HG03457 (cell line): ENCODE measurements around the gene SH2D7.

ENCODE experiments used
- ATAC-seq: cut with Tn5 transposase; IDR thresholded peaks from one replicate; pipeline ENCODE4 v1.9.1; 2021; ENCODE audit warnings: moderate number of reproducible peaks; ENCODE audit not compliant: unreplicated experiment

SH2D7 gene

GRCh38 chr15:78077053-78077870 is 15.1 kb upstream of the SH2D7 start, which contains the start of gene TBC1D2B:
TBC1D2B (minus strand) TSS chr15:78077711; CDS start chr15:78077652, 59 bp downstream.
- peak; percentile 50 for ATAC-seq

DNA sequence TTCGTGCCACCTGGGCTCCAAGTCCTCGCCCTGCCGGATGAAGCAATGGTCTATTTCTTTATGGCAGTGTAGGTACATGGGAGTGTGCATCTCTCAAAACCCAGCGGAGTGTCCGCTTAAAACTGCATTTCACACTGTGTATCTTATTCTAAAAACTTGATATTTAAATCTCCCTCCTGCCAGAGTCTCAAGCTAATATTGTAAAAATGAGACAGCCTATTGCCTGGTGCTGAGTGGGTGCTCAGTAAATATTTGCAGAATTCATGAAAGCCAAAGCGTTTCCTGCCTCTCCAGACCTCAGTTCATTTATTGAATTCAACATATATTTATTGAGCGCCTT is 14.5 kb upstream of the SH2D7 start:
- no peak for ATAC-seq

DNA sequence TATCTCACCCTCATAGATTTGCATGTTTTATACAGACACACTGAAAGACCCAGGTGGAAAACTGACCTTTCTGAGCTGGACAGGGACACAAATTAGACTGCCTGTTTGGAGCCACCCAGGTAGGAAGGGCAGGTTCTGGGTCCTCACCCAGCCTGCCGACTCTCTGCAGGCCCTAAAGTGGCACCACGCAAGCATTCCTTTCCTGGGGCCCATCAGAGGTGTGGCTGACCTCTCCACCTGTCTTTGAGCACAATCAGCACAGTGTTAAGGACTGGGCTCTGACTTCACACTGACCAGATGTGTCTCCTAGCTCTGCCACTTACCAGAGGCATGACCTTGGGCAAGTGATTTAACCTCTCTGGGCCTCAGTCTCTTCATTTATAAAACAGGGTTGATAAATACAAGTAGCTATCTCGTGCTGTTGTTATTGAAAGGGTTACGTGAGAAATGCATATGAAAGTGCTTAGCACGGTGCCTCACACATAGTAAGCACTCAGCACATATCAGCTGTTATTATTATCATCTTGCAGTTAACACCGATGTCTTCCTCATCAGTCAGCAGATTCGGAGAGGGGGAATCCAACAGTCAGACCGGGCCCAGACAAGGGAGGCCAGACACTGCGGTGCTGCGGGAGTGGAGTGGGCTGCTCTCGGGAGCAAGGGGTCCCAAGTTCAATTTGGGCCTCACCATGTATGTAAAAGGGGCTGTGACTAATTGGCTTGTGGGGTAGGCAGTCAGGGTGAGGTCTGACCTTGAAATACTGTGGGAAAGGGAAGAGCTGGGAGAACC is 12.9 kb upstream of the SH2D7 start:
- ATAC-seq: no peak

DNA sequence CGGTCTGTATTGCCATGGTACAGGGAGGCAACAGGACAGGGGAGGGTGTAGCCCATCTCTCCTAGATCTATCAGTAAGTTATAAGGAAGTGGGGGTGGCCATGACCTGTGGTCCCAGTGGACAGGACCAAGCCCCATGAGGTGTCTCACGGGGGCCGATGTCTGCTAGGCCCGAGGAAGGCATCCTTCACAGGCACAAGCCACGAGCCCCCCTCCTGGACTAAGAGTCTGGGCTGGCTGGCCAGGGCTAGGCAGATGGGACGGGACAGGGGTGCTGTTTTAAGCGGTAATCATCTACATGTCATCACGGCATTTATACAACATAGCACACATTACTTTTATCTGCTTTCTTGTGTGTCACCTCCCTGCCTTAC is 12.3 kb upstream of the SH2D7 start:
- ATAC-seq: no peak

GRCh38 chr15:78082106-78082742 is 10.1 kb upstream of the SH2D7 start:
- ATAC-seq: no peak

DNA sequence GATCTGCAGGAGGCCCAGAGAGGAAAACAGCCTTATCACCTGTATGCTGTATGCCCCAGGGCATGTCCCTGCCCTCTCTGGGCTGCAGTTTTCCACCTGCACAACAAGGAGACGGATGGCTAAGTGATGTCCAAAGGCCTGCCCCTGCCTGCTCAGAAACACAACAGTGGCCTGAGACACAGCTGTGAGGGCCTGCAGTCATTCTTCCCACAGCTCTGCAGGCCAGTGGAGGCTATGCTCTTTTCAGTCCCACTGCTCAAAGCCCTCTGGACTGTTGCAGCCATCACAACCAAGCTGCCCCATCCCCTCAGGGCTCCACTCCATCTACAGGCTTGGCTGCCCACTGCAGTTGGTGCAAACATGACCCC is 9.6 kb upstream of the SH2D7 start:
- no peak for ATAC-seq

DNA sequence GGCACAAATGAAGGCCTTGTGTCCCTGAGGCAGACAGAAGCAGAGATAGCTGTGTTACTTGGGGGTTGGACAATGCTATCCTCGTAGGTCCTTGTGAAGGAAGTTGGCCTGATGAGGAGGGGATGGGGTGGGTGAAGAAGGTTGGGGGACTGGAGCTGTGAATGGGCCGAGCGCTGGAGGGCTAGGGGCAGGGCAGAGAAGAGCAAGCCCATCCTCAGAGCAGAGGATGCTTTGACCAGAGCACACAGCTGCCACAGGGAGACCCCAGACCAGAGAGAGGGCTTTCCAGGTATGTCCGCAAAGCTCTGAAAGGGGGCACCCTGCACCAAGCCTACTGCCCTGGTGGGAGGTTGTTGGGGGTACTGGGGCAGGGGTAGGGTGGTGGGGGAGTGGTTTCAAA is 9.2 kb upstream of the SH2D7 start:
- ATAC-seq: no peak

DNA sequence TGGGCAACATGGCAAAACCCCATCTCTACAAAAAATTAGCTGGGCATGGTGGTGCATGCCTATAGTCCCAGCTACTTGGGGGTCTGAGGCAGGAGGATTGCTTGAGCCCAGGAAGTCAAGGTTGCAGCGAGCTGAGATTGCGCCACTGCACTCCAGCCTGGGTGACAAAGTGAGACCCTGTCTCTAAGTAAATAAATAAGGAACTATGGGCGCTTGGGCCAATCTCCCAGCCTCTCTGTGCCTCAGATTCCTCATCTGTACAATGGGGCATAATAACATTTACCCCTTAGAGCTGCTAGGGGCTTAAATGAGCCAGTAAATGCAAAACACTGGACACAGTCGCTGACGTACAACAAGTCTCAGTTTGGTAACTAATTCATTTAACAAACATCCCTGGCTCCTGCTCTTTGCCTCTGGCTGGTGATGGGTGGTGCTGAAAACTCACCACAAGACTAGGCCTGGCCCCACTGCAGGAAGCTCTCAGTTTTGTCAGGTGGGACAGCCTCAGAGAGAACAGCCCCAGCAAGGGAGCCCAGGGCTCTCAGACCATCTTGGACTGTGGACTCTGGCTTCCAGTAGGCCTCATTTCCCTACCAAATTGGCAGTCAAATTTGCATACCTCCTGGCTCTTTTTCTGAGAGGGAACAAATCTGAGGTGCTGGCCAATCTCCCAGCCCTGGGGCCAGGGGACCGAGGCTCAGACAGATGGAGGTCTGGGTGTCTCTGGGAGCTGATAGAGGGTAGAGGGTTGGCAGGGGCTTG is 8.5 kb upstream of the SH2D7 start:
- ATAC-seq: no peak

DNA sequence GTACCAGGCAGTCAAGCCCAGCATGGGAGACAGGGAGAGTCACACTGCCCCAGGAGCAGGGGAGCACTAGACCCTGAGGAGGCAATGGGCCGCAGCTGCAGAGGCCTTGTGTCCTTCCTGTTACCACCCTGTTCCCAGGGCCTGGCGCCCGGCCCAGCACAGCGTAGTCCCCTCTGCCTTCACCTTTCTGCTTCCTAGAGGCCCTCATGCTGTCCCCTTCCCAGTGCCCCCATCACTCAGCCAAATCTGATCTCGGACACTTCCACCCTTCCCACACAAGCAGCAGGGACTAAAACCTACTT is 8.0 kb upstream of the SH2D7 start:
- ATAC-seq: no peak

GRCh38 chr15:78085928-78086327 is 6.4 kb upstream of the SH2D7 start:
- no peak for ATAC-seq

DNA sequence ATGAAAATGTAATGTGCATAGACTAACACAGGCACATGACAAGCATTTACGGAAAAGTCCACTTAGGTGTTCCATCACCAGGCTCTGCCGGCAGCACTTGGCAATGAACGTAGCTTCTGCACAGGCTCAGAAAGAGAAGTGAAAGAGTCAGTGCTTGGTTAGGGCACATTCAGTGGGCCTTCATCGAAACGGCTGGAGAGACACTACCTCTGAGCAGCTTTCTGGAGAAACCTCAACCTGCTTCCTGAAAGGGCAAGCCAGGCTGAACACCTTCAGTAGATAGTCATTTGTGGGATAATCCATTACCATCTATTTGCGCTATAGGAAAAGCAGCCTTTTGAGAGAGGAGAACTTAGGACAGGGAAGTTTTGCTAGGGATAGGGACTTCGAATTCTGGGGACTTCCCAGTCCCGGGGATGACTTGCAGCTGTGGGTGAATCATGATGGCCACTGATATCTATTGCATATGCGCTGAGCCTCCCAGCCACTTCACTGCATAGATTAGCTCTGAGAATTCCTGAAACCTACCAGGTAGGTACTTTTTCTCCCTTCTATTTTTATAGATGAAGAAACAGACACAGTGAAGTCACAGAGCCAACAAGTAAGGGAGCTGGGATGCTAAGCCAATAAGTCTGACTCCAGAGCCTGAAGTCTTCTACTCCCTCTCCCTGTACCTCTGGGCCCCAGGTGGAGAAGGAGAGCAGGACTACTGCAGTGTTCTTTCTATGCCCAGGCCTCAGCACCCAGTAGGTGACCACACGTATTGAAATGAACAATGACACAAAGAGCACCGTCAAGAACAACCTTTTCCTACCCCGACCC is 4.2 kb upstream of the SH2D7 start:
- ATAC-seq: no peak

DNA sequence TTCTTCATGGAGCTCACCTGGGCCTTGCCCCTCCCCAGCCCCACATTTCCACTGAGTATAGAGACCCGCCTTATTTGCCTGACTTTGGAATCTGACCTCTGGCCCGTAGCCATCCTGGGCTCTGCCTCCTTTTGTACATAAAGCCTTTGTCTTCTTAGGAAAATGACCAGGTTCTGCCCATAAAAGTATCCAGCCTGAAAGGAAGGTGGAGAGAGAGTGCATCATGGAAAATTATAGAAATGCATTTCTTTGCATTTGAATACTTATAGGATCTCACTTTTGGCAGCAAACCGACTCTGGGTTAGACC is 3.6 kb upstream of the SH2D7 start:
- ATAC-seq: no peak

DNA sequence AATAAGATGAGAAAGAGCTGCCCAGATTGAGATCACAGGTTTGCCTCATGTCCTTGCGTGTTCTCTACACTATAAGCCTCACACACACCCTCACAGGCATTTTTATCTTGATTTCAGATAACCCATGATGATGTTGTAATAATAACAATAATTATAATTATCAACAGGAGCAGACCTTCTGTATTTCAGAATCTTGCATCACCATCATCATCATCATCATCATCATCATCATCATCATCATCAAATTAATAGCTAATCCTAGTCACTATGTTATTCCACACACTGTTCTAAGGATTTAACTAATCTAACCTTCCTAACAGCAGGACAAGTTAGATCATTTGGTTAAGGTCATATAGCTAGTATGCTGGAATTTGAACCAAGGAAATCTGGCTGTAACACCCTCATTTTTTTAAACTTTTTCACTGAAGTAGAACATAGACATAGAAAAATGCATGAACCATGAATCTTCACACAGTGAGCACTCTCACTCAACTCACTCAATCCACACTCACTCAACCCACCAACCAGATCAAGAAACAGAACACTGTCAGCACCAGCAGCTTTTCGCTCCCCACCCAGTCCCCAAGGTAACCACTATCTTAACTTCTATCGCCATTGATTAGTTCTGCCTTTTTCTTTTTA is 1.8 kb upstream of the SH2D7 start:
- no peak for ATAC-seq

DNA sequence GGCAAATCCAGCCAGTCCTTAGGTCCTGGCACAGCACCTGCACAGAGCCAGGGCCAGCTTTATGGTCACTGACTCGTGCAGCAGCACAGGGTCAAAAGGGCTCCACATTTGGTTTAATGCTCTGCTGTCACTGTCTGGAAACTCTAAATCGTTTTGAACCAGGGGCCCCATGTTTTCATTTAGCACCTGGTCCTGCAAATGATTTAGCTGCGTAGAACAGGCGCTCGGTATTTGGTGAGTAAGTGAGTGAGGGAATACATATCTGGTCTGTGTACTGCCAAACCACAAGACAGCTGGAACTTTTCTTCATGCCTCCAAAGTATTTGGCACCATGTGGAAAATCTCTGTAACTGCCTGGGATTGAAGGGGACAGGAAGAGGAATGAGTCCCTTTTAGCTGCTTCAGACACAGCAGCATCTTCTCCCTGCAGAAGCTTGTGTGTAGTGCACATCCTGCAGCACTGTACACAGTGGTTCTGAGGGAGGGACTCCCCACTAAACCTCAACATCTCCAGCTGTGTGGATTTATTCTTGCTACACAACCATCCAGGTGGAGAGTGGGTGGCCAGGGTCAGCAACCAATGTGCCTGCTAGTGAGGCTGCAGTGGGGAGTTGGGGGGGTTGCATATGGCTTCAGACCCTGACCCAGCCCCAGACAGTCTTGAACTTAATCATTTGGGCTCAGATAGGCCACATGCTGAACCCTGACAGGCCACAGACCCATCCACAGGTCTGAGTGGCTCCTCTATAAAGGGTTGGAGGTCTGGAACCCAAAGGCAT is 1.1 kb downstream of the SH2D7 start:
- no peak for ATAC-seq

GRCh38 chr15:78097667-78098066 is 5.3 kb downstream of the SH2D7 start:
- ATAC-seq: no peak

- ATAC-seq: no peak
Observed at GRCh38 chr15:78098131-78098755, 5.9 kb downstream of the SH2D7 start.

DNA sequence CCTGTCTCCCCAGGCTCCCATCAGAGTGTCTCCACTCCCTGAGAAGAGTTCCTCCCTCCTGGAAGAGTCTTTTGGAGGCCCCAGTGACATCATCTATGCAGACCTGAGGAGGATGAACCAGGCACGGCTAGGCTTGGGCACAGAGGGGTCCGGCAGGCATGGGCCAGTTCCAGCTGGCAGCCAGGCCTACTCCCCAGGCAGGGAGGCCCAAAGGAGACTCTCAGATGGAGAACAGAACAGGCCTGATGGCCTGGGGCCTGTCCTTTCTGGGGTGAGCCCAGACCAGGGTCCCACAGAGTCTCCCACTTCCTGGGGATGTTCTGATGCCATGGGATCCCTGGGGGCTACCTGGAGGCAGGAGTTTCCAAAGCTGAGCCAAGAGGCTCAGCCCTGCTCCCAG is 8.5 kb downstream of the SH2D7 start:
- ATAC-seq: no peak

GRCh38 chr15:78101423-78102105 is 9.2 kb downstream of the SH2D7 start:
- ATAC-seq: no peak

DNA sequence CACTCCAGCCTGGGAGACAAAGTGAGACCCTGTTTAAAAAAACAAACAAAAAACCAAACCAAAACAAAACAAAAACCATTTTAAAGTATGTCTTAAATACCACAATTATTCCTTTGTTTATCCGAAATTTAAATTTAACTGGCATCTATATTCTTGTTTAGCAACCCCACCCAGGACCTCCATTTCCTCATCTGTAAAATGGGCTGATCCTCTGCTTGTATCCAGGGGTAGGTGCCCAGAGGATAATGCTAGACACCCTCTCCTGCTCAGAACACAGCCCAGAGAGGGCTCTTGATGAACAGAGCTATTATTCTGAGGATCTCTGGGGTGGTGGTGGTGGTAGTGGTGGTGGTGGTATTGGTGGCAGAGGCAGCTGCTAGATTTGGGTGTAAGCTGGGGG is 9.8 kb downstream of the SH2D7 start:
- no peak for ATAC-seq
